GM21390 (cell line): ENCODE data around the gene CSAD.

Experiments
- ATAC-seq: cut with Tn5 transposase; IDR thresholded peaks from one replicate; pipeline ENCODE4 v1.9.1; 2021; ENCODE audit not compliant: unreplicated experiment

CSAD gene

DNA sequence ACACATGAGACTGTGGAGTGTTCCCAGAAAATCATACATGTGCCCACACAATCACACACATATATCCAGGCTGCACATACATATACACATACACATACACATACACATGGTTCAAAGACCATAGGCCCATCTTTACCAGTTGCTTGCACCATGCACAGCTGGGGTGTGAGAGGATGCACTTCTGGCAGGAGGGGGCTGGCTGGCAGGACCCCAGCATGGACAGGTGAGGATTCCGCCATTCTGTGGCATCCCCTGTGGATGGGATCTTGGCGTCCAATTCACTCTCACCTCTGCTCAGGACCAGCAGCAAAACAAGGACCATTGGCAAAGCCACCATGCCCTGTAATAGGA, 19.4 kb upstream of the CSAD start:
- ATAC-seq, result peak; percentile 11

DNA sequence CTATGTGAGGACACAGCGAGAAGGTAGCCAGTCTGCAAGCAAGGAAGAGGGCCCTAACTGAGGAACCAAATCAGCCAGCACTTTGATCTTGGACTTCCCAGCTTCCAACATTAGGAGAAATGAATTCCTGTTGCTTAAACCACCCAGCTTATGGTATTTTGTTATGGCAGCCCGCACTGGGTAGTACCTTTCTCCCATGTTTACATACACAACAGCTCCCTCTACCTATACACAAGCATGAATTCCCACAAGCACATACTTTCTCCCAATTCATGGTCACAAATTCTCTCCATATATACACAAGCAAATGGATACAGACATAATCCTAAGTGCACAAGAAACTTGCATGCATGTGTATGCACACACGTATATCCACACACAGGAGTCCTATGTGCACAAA, 19.0 kb upstream of the CSAD start:
- ATAC-seq, result no peak

DNA sequence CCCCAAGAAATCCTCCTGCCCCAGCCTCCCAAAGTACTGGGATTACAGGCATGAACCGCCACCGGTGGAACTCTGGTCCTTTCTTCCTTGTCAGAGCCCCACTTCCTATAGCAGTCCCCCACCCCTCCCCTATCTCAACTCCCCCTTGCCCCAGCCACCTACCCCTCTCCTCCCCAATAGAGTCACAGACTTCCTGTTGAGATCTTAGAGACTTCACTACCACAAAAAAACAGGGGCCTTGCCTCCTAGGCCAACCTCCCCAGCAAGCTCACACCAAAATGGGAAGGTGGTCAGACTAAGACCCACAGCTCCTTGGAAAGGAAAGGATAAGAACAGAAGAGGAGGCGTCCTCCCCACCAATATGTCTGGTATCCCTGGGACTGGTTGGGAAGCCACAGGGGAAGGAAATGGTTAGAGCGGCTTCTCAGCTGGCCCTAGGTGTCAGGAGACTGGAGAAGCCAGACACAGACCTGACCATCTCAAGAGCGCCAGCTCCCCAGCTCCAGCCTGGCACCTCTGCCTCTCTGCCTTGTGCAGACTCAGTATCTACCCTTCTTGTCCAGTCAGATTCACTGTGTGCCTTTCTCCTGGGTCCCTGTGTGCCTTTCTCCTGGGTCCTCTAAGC, 17.9 kb upstream of the CSAD start:
- ATAC-seq, result no peak

DNA sequence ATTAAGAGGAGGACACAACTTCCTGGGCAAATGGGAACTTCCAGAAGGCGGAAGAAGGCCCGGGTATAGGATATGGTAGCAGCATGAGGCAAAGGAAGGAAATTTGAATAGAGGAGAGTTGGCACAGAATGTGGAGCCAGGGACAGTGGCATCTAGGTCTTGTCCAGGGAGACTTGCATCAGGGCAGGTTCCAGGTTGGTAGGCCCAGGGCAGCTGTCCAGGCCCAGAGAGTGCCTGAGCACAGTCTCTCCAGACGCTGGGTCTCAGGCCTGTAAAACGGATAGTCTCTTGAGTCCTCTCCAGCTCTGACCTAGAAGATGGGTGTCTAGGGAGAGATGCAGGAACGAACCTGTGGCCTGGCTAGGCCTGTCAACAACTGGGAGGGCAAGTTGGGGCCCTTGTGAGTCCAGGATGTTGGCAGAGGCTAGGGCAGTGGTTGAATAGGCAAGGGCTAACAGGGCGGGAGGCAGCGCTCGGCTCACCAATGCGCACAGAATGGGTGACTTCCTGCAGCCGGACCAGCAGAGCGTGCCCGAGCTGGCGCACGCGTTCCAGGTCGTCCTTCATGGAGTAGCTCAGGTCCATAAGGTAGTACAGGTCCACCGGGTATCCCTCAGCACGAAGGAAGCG, 16.4 kb upstream of the CSAD start:
- ATAC-seq, result no peak

DNA sequence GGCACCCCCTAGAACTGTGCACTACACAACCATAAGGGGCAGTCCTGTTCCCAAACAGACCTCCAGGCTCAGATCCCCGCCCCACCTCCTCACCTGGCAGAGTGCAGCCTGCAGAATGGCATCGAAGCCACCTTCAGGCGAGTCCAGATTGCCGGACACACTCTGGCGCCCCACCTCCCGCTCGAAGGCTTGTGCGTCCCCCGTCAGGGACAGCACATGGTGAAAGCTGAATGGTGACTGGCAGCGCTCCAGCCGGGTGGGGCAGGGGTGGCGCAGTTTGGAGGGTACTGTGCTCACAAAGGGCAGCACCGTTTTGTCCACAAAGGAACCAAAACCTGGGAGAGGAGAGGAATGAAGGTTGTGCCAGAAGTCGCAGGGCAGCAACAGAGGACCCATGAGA, 15.8 kb upstream of the CSAD start:
- ATAC-seq, result no peak

DNA sequence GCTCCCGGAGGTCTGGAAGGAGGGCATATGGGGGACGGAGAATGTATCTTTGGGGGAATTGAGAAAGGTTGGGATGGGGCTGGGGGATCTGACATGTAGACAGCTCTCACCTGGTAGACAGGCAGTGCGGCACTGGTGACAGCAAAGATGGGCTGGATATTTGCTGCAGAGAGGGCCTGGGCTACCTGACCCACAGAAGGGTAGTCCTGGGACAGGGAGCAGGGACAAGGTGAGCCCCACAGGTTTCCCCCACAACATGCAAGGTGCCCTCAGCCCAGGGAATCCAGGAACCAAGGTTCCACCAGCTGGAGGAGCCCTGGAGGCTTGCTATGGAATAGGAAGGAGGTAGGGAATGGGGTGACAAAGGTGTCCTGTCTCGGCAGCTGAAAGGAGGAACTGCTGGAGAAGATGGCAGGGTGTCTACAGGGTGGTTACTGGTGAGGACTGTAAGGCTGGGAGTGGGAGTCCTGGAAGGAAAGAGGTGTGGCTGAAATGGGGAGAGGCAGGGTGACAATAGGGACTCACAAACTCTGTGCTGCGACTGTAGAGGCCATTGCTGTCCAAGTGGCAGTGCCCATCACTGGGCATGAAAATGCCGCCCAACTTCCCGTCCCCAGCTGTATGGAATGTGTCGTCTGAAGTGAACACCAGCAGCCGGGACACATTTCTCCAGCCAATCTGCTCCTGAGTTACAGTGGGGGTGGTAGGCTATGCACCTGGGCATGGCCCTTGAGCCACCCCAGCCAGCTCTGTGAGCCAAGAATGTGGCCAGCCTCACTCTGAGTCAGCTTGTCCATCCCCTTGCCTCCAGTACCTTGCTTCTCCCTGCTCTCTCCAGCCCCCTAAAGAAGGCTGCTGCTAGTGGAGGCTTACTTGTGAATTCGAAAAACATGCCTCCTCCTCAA, 15.0 kb upstream of the CSAD start:
- no peak for ATAC-seq

DNA sequence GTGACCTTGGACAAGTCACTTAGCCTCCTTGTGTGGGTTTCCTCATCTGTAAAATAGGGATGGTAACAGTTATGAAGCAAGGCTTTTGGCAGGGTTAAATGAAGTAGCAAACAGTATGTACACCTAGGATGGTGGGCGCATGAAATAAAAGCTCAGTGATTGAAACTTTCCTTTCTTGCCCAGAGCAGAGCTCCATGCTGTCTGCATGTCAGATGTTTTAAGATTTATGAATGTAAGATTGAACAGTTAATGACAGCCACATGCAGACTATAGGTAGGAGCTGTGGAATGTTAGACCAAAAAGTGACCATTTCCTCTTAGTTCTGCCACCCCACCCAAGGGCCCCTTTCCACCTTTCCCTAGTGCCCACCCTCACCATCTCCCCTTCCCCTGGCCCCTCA, 14.2 kb upstream of the CSAD start:
- no peak for ATAC-seq

DNA sequence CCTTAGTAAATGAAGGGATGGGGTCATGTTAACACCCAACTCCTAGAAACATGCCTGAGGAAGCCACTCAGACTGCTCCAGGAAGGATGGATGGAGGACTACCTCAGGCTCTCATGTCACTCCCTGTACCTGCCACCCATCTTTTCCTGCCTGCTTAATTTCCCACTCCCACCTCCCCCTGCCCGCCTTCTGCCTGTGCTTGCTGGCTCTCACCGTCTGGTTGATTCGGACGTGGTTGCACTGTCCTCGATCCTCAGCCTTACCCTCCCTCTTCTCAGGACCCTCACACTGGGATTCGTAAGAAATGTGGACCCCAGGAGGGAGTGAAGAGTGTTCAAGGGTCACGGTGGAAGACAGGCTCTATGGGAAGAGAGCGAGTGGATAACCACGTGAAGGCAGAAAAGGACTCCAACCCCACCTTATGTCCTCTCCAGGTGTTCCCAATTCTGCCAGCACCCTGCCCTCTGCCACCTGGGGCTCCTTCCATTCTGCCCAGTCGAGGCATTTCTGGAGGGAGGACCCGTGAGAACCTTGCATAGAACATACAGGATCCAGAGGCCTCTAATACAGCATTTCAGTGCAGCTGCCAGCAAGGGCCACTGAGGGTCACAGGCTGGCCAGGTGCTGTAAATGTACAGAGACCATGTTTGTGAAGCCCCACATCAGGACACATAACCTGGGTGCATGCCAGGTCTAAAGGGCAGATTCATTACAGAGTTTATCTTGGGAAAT, 13.4 kb upstream of the CSAD start:
- ATAC-seq, result no peak

DNA sequence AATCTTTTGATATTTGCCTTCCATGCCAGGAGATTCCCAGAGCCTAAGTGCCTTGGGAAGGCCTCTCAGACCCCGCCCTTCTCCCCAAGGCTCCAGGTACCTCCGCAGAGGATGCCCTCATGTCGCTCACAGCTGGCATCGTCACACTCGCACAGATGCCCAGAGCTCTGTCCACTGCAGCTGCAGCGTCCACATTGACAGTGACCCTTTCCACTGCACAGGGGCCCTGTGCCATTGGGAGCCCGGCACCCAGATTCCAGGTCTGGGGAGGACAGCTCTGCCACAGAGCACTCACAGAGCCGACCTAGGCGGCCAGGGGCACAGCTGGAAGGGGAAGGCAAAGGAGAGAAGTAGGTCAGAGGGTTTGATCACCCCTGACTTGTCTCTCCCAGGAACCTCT, 12.3 kb upstream of the CSAD start:
- ATAC-seq, result no peak

DNA sequence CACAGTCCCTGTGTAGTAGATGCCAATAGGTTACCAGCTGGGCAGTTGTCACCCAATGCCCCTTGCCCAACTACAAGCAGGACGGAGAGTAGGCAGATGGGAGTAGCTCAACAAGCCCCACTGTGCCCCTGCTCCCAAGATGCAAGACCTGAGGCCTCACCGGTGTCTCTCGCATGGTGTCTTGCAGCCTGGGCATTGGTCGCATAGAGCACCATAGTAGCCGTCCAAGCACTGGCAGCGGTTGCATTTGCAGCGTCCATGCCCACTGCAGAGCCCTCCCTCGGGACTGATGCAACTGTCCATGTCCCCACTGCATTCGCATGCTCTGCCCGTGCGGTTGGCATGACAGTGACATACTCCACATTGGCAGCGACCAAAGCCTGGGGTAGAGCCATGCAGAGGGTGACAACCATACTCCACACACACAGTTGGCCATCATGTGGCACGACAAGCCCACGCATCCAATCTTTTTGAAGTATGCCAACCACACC, 11.9 kb upstream of the CSAD start:
- no peak for ATAC-seq

DNA sequence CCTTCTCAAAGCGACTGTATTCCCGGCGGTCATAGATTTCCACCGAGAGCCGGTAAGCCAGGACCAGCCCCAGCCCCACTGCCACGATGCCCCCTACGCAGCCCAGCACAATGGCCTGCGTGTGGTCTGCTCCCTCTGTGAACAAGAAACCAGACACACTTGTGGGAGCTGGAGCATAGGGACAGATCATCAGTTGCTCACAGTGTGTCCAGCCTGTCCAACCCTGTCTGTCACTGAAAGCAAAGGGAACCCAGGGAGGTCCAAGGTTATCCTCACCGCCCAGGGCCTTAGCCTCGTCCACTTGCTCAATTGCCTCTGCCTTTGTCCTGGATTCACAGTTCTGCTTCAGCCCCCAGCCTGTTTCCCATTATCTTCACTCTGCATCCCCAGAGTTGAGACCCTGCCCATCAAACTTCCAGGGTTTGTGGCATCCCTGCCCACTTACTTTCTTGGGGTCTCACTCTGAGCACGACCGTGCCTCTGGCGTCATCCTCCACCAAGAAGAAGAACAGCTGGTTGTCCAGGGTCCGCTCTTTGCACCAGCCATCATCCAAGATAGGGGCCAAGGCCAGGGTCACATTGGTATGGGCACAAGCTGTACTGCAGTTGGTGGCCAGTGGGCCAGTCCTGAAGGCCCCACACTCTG, 11.3 kb upstream of the CSAD start:
- ATAC-seq, result no peak

DNA sequence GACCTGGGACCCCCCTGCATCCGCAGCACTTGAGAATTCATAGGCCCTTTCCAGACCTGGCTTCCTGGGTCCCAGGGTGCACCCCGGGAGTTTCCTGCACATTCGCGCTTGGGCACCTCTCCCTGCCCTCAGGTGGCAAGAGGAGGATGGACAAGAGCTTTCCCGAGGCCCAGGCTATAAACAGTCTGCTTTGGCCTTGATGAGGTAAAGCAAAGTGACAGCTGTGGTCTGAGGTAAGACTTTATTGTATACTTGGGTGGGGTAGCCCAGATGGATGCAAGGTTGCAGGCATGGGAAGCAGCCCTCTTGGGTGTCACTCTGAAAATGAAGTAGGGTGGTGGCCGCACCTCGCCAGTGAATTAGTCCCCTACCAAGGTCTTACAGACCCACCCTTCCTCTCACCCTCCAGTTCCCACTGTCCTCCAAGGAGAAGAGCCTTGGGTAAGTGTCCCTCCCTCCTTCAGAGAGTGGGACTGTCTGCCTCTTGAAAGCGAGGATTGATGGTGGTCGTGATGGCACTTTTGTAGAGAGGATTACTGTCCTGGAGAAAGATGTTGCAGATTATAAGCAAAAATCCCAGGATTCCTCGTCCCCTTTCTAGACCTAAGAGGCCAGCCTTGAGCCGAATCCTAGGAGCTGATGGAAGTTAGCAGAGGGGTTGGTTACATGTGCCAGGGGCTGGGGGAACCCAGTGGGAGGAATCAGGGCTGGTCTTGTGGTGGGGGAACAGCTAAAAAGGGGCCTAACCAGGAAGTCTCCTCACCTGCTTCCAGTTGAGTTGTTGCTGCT, 10.6 kb upstream of the CSAD start:
- no peak for ATAC-seq

DNA sequence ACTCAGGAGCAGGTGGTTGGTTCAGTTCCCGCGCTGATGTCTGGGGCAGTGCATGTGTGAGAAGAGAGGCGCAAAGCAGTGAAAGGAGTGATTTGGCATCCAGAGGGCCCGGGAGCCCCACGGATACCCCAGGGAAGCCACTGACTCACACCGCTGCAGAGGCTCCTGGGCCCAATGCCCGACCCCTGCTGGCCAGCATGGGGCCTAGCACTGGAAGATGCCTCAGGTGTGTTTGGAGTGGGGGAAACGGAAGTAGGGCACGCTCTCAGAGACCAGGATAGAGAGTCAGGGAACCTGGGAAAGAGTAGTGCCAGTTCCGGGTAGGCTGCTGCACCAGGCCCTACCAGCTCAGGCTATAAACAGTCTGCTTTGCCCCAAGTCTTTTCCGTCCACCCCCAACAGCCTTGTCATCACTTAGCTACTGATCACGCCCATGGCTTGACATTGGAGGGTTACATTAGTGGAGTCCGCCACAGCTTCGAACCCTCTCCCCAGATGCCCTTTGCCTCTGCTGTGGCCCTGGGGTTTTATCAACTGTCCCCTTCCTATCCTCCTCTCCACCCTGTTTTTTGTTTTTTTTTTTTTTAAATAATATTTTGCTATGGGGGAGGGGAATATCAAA, 9.5 kb upstream of the CSAD start:
- no peak for ATAC-seq

DNA sequence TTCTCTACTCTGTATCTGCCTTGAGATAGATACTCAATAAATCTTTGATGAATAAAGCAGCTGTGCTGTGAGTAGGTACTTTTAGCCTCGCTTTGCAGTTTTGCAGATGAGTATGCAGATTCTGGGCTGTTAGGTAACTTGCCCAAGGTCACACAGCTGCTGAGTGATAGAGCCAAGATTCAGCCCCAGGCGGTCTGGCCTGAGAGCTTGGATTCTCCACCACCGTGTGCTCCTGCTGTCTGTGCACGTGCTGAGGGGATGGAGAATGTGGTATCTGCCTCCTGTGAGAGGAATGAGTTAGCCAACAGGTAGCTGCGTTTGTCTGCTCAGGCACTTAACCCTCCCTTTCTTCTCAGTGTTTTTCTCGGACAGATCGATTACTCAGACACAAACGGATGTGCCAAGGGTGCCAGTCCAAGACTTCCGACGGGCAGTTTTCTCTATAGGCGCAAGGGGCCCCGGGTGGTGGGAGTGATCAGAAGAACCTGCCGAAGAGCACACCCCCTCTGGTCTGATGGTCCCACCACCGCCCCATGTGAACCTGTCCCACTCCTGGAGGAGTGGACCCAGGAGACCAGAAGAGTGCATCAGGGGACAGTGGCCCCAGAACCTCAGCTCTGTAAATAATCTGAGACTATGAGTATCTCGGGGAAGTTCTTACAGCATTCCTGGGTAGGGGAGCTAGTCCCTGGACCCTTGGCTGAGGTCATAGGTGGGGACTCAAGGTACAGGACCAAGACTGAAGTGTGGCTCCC, 6.6 kb upstream of the CSAD start:
- ATAC-seq, result no peak

DNA sequence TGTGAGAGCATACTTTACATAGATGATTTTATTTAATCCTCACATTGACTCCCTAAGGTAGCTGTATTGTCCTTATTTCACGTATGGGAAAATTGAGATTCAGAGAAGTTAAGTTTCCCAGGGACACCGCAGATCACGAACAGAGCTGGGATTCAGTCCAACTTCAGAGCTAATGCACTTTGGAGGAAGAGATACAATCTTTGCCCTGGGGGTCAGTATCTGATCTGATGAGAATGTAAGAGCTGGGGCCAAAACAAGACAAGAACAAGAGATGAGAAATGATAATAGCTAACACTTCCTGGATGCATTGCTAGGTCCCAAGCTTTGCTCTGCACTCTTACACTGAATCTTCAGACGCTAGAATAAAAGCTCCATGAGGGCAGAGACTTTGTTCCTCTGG, 6.0 kb upstream of the CSAD start:
- no peak for ATAC-seq

DNA sequence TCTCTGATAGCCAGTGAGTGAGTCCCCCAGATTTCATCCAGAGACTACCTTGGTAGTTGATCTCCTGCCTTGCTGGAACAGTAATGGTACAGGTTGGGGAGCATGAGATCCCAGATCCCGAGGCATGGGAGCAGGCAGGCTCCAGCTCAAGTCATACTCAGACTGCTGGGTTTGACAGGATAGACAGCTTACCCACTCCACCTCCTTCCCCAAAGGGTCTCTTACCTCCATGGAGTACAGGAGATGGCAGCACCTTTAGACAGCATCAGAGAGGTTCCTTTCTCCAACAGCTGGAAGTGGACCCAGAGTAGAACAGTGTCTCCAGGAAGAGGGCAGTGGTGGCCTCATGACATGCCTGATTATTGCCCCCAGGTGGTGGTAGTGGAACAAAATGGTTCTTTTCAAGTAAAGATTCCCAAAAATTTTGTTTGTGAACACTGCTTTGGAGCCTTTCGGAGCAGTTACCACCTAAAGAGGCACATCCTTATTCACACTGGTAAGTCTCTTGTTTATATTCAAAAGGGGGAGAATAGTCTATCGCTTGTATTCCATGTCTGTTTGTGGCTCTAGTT, 4.9 kb upstream of the CSAD start:
- no peak for ATAC-seq

DNA sequence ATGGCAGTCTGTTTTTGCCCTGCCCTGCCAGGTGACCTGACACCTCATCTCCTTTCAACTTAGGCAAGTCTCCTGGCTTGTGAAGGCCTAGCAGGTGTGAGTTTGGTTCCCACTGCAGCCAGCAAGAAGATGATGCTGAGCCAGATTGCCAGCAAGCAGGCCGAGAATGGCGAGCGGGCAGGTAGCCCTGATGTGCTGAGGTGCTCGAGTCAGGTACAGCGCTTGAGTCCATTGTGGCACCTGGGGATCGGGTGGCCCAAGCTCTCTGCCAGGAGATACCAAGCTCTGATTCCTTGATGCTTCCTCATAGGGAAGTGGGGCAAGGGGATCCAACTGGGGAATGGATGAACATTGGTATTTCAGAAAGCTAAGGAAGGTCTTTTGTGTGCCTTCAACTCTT, 4.1 kb upstream of the CSAD start:
- ATAC-seq, result no peak

DNA sequence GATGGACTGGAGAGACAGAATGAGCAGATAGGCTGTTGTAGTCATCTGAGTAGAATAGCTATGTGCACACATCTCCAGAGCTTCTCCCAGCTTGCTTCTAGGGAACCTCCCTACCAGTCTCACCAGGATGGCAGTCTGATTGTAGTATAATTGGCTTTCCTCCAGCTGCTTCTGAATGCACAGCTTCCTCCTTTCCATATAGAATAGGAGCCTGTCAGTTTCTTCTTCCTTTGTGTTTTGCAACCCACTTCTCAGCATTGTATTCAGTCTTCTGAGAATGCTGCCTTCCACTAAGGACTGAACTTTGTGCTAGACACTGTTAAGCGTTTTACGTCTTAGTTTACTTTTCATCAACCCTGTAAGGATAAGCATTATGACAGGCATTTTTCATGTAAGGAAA, 2.2 kb upstream of the CSAD start:
- no peak for ATAC-seq

DNA sequence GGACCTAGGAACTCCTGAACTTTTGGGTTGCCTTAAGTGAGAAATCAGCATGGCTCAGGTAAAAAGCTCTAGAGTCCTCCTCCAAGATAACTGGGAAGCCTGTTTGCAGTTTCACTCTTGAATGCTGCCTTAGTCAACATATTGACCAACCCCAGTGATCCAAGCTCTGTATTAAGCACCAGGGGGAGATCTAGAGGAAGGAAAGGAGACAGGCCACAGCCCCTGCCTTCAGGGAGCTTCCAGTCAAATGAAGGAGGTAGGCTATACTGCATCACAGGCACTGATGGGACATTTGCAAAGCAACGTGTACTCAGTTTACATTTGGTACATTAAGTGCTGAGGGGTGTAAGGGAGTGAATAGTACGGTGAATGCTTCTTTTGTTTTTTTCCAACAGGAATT, 1.2 kb upstream of the CSAD start:
- no peak for ATAC-seq
